H9 (cell line): Measurements from ENCODE around the gene DUSP1. TPM values are rescaled to one million over a fixed set of nuclear protein-coding genes. Genes with fewer than 3 reads are reported as not detected.

Experiments used
- DNase-seq: peaks from one replicate; pipeline ENCODE4 v3.0.0-alpha.2; 2017
- H2AFZ ChIP-seq: one replicate; pipeline ENCODE4 v1.6.1; 2013; ENCODE audit warnings: mild to moderate bottlenecking, low read length, control low read depth, moderate library complexity
- H2AK5ac ChIP-seq: 2 replicates; pipeline ENCODE4 v1.6.1; 2013; ENCODE audit warnings: low read length, control low read depth, mixed read lengths; ENCODE audit not compliant: insufficient read length
- H2BK120ac ChIP-seq: one replicate; pipeline ENCODE4 v1.6.1; 2013; ENCODE audit warnings: low read depth, mild to moderate bottlenecking, low read length, control low read depth, inconsistent platforms; ENCODE audit not compliant: poor library complexity, severe bottlenecking
- H2BK12ac ChIP-seq: 2 replicates; pipeline ENCODE4 v1.6.1; 2013; ENCODE audit warnings: low read length, control low read depth, mixed read lengths, low read depth; ENCODE audit not compliant: insufficient read length
- H2BK15ac ChIP-seq: 2 replicates; pipeline ENCODE4 v1.6.1; 2013; ENCODE audit warnings: low read depth, low read length, control low read depth
- H2BK20ac ChIP-seq: one replicate; pipeline ENCODE4 v1.6.1; 2013; ENCODE audit warnings: low read depth, mild to moderate bottlenecking, low read length, control low read depth, inconsistent platforms; ENCODE audit not compliant: poor library complexity, severe bottlenecking
- H2BK5ac ChIP-seq: 2 replicates; pipeline ENCODE4 v1.6.1; 2013; ENCODE audit warnings: low read length, control low read depth, mixed read lengths; ENCODE audit not compliant: insufficient read length
- H3K14ac ChIP-seq: 2 replicates; pipeline ENCODE4 v1.6.1; 2013; ENCODE audit warnings: low read length, control low read depth; ENCODE audit not compliant: insufficient read depth
- H3K18ac ChIP-seq: 2 replicates; pipeline ENCODE4 v1.6.1; 2013; ENCODE audit warnings: low read depth, mild to moderate bottlenecking, mixed read lengths, low read length, control low read depth; ENCODE audit not compliant: insufficient read length
- H3K23ac ChIP-seq: 2 replicates; pipeline ENCODE4 v1.6.1; 2013; ENCODE audit warnings: low read length, control low read depth, mixed read lengths, low read depth; ENCODE audit not compliant: insufficient read length
- H3K23me2 ChIP-seq: 2 replicates; pipeline ENCODE4 v1.6.1; 2013; ENCODE audit warnings: low read depth, mild to moderate bottlenecking, mixed read lengths, low read length, control low read depth; ENCODE audit not compliant: insufficient read length, poor library complexity, severe bottlenecking
- H3K27ac ChIP-seq: 2 replicates; pipeline ENCODE4 v1.5.1; 2013; ENCODE audit warnings: low read length, control low read depth, mixed read lengths, low read depth; ENCODE audit not compliant: insufficient read length
- H3K27me3 ChIP-seq: 2 replicates; pipeline ENCODE4 v1.6.1; 2013; ENCODE audit warnings: low read length, control low read depth, inconsistent platforms; ENCODE audit not compliant: insufficient read depth
- H3K4ac ChIP-seq: 2 replicates; pipeline ENCODE4 v1.6.1; 2013; ENCODE audit warnings: low read depth, mild to moderate bottlenecking, control low read depth, inconsistent platforms, low read length, moderate library complexity
- H3K4me1 ChIP-seq: 2 replicates; pipeline ENCODE4 v1.6.1; 2013; ENCODE audit warnings: low read length, control low read depth, inconsistent platforms; ENCODE audit not compliant: insufficient read depth
- H3K4me2 ChIP-seq: 2 replicates; pipeline ENCODE4 v1.6.1; 2013; ENCODE audit warnings: low read length, control low read depth, mixed read lengths; ENCODE audit not compliant: insufficient read length, insufficient read depth
- H3K56ac ChIP-seq: 2 replicates; pipeline ENCODE4 v1.6.1; 2013; ENCODE audit warnings: low read depth, mild to moderate bottlenecking, mixed read lengths, low read length, control low read depth; ENCODE audit not compliant: insufficient read length
- H3K79me1 ChIP-seq: 2 replicates; pipeline ENCODE4 v1.6.1; 2013; ENCODE audit warnings: low read depth, mild to moderate bottlenecking, moderate library complexity, low read length, control low read depth, inconsistent platforms; ENCODE audit not compliant: insufficient read depth, poor library complexity, severe bottlenecking
- H3K79me2 ChIP-seq: 2 replicates; pipeline ENCODE4 v1.6.1; 2013; ENCODE audit warnings: low read length, control low read depth, inconsistent platforms; ENCODE audit not compliant: insufficient read depth
- H3K9ac ChIP-seq: 2 replicates; pipeline ENCODE4 v1.6.1; 2013; ENCODE audit warnings: low read length, control low read depth, mixed read lengths; ENCODE audit not compliant: insufficient read length; ENCODE audit errors: extremely low read depth
- H3K9me3 ChIP-seq: one replicate; pipeline ENCODE4 v1.6.1; 2013; ENCODE audit warnings: low read depth, low read length, inconsistent platforms; ENCODE audit not compliant: control insufficient read depth
- H3T11ph ChIP-seq: one replicate; pipeline ENCODE4 v1.6.1; 2013; ENCODE audit warnings: mild to moderate bottlenecking, low read length, control low read depth, inconsistent platforms
- H4K20me1 ChIP-seq: one replicate; pipeline ENCODE4 v1.6.1; 2013; ENCODE audit not compliant: control insufficient read depth, insufficient read length, insufficient read depth
- H4K5ac ChIP-seq: 2 replicates; pipeline ENCODE4 v1.6.1; 2013; ENCODE audit warnings: low read depth, mild to moderate bottlenecking, mixed read lengths, low read length, control low read depth; ENCODE audit not compliant: insufficient read length
- H4K8ac ChIP-seq: replicated peaks from 2 replicates; pipeline ENCODE4 v1.6.1; 2013; ENCODE audit warnings: low read length, control low read depth, mixed read lengths, low read depth; ENCODE audit not compliant: insufficient read length
- H4K91ac ChIP-seq: 2 replicates; pipeline ENCODE4 v1.6.1; 2013; ENCODE audit warnings: low read depth, mild to moderate bottlenecking, moderate library complexity, mixed read lengths, low read length, control low read depth; ENCODE audit not compliant: insufficient read length
- H3K27ac Mint-ChIP-seq, 3 experiments: 2 replicates in 2 of 3; 3 replicates in 1 of 3; pipeline ENCODE4 v1.8.0; 2020 to 2021; ENCODE audit warnings: mixed read lengths in 3 of 3, mild to moderate bottlenecking in 1 of 3, moderate library complexity in 1 of 3
- H3K27me3 Mint-ChIP-seq: 2 replicates; pipeline ENCODE4 v1.8.0; 2021; ENCODE audit warnings: low read depth, mild to moderate bottlenecking, moderate library complexity, mixed read lengths
- H3K36me3 Mint-ChIP-seq, 3 experiments: 2 replicates in 2 of 3; 3 replicates in 1 of 3; pipeline ENCODE4 v1.8.0; 2020 to 2021; ENCODE audit warnings: low read depth in 3 of 3, mixed read lengths in 3 of 3; ENCODE audit not compliant: insufficient read depth in 1 of 3
- H3K4me1 Mint-ChIP-seq, 2 experiments: 2 replicates each; pipeline ENCODE4 v1.8.0; 2020; ENCODE audit warnings: mixed read lengths in 2 of 2
- H3K4me3 Mint-ChIP-seq, 2 experiments: 2 replicates in 1 of 2; 3 replicates in 1 of 2; pipeline ENCODE4 v1.8.0; 2020 to 2021; ENCODE audit warnings: mild to moderate bottlenecking in 2 of 2, mixed read lengths in 2 of 2, moderate library complexity in 1 of 2
- H3K9me3 Mint-ChIP-seq, 2 experiments: 2 replicates in 1 of 2; 3 replicates in 1 of 2; pipeline ENCODE4 v1.8.0; 2020; ENCODE audit warnings: mild to moderate bottlenecking in 2 of 2, mixed read lengths in 2 of 2, moderate library complexity in 1 of 2
- CTCF ChIP-seq: fragments of 200-600 bp; sonication (generic); conservative IDR thresholded peaks from 3 replicates; pipeline ENCODE4 v1.8.0; 2021; ENCODE audit warnings: antibody characterized with exemption, mild to moderate bottlenecking
- WGBS: extraction: QIAGEN DNeasy Blood & Tissue Kit; methylation state at CpG from one replicate; pipeline ENCODE4 v1.1.7; 2013; ENCODE audit warnings: missing lambda C conversion rate, low lambda C conversion rate, mixed read lengths; ENCODE audit not compliant: insufficient read length; ENCODE audit errors: extremely low coverage; 5-methylcytosine and 5-hydroxymethylcytosine counted together
- total RNA-seq: library from RNA; stranded (reverse); gene quantifications from 2 replicates; pipeline ENCODE4 v1.2.1, GENCODE V29; 2021

Gene DUSP1
- total RNA-seq, 1 experiment from 2014 or later = 10.9 TPM

GRCh38 chr5:172776235-172776594, 5.2 kb upstream of the DUSP1 start:
- H3K36me3 Mint-ChIP-seq = no peaks in the 10 kb centered on the region
- Histone ChIP-seq H3K79me2 (no peaks in the 10 kb centered on the region), H3K18ac (no peak overlapping the region), H3T11ph (no peak overlapping the region), H4K91ac (no peak overlapping the region), H3K56ac (no peak overlapping the region), H3K14ac (no peak overlapping the region), H4K20me1 (no peaks in the 10 kb centered on the region), H4K5ac (no peak overlapping the region), H3K23ac (no peak overlapping the region), H3K4ac (no peak overlapping the region), H3K9ac (no peak overlapping the region), H3K27me3 (peaks cover 2% of the 10 kb centered on the region; the same call in 1 of the 2 replicates), H2AFZ (no peak overlapping the region), H3K9me3 (no peaks in the 10 kb centered on the region), H2BK120ac (no peak overlapping the region), H3K4me2 (no peak overlapping the region), H2BK12ac (no peak overlapping the region), H3K23me2 (peaks cover 13% of the 10 kb centered on the region), H2BK15ac (no peak overlapping the region), H4K8ac (no peak overlapping the region), H3K79me1 (no peaks in the 10 kb centered on the region), H3K4me1 (no peaks in the 10 kb centered on the region), H3K27ac (no peak overlapping the region), H2AK5ac (no peak overlapping the region), H2BK5ac (no peak overlapping the region), H2BK20ac (no peak overlapping the region)
- no peak overlapping the region for H3K4me3 Mint-ChIP-seq
- no peaks in the 10 kb centered on the region; a peak in 1 of 5 replicates for H3K9me3 Mint-ChIP-seq
- peaks cover 17 to 21% of the 10 kb centered on the region in 2 experiments for H3K4me1 Mint-ChIP-seq
- no peak for TF ChIP-seq CTCF
- no CpG with 5 or more reads among the region's 2 CpGs for whole genome bisulfite sequencing
- H3K27me3 Mint-ChIP-seq = peaks cover 29% of the 10 kb centered on the region
- DNase-seq = no peak
- no peak overlapping the region for H3K27ac Mint-ChIP-seq
